GM23248 (cell line): ENCODE results near the gene MVB12B. TPM values are rescaled to one million over a fixed set of nuclear protein-coding genes. Genes with fewer than 3 reads are reported as not detected.

ENCODE experiments used
- DNase-seq: peaks from one replicate; pipeline ENCODE4 v3.0.0-alpha.2; 2015
- H2AFZ ChIP-seq: fragments of 200-600 bp; sonication (generic); 2 replicates; pipeline ENCODE4 v1.6.1; 2016; ENCODE audit warnings: antibody characterized with exemption
- H3F3A ChIP-seq: fragments of 200-600 bp; sonication (generic); 2 replicates; pipeline ENCODE4 v1.6.1; 2016; ENCODE audit warnings: mild to moderate bottlenecking, antibody characterized with exemption, mixed run types; ENCODE audit not compliant: insufficient read depth
- H3K27ac ChIP-seq: fragments of 200-600 bp; sonication (generic); 2 replicates; pipeline ENCODE4 v1.5.1; 2016; ENCODE audit warnings: mild to moderate bottlenecking
- H3K27me3 ChIP-seq: fragments of 200-600 bp; sonication (generic); replicated peaks from 2 replicates; pipeline ENCODE4 v1.6.1; 2016; ENCODE audit warnings: mild to moderate bottlenecking; ENCODE audit not compliant: insufficient read depth
- H3K36me3 ChIP-seq: fragments of 200-600 bp; sonication (generic); 2 replicates; pipeline ENCODE4 v1.6.1; 2016; ENCODE audit warnings: low read depth, mild to moderate bottlenecking
- H3K4me1 ChIP-seq: fragments of 200-600 bp; sonication (generic); 2 replicates; pipeline ENCODE4 v1.6.1; 2016; ENCODE audit warnings: mild to moderate bottlenecking; ENCODE audit not compliant: insufficient read depth
- H3K4me2 ChIP-seq: fragments of 200-600 bp; sonication (generic); one replicate; pipeline ENCODE4 v1.6.1; 2016; ENCODE audit warnings: mild to moderate bottlenecking; ENCODE audit not compliant: unreplicated experiment
- H3K4me3 ChIP-seq: fragments of 200-600 bp; sonication (generic); 2 replicates; pipeline ENCODE4 v1.5.1; 2016; ENCODE audit warnings: mild to moderate bottlenecking
- H3K79me2 ChIP-seq: fragments of 200-600 bp; sonication (generic); 2 replicates; pipeline ENCODE4 v1.6.1; 2016; ENCODE audit warnings: mild to moderate bottlenecking; ENCODE audit not compliant: insufficient read depth
- H3K9ac ChIP-seq: fragments of 200-600 bp; sonication (generic); 2 replicates; pipeline ENCODE4 v1.6.1; 2016; ENCODE audit warnings: mild to moderate bottlenecking
- H3K9me2 ChIP-seq: fragments of 200-600 bp; sonication (generic); 2 replicates; pipeline ENCODE4 v1.6.1; 2016; ENCODE audit warnings: mixed run types, mild to moderate bottlenecking, moderate library complexity; ENCODE audit not compliant: insufficient read depth
- H3K9me3 ChIP-seq: fragments of 200-600 bp; sonication (generic); one replicate; pipeline ENCODE4 v1.6.1; 2017; ENCODE audit warnings: low read depth
- H4K20me1 ChIP-seq: fragments of 200-600 bp; sonication (generic); 2 replicates; pipeline ENCODE4 v1.6.0; 2016; ENCODE audit not compliant: insufficient read depth
- EZH2 ChIP-seq: fragments of 200-600 bp; sonication (generic); IDR thresholded peaks from 2 replicates; pipeline ENCODE4 v1.6.1; 2018; ENCODE audit warnings: antibody characterized with exemption, mild to moderate bottlenecking; ENCODE audit not compliant: insufficient read depth, poor library complexity, severe bottlenecking
- EZH2phosphoT487 ChIP-seq: fragments of 200-600 bp; sonication (generic); IDR thresholded peaks from 2 replicates; pipeline ENCODE4 v1.6.1; 2018; ENCODE audit warnings: antibody characterized with exemption, moderate library complexity, mild to moderate bottlenecking, low read depth; ENCODE audit not compliant: insufficient read depth
- WGBS, 2 experiments: methylation state at CpG; one replicate each; pipeline ENCODE4 v1.1.6; 2015 to 2017; ENCODE audit warnings: low lambda C conversion rate in 2 of 2, low coverage in 1 of 2; ENCODE audit errors: missing lambda C conversion rate in 2 of 2; 5-methylcytosine and 5-hydroxymethylcytosine counted together
- in situ Hi-C: fragments of 300-500 bp; cut with MboI; formaldehyde crosslinking; loops from 2 replicates; pipeline ENCODE4 v1.15.0; 2020
- polyA plus RNA-seq: library from polyadenylated mRNA; unstranded; fragments of >200 nt; fragmentation: Nextera tagmentation; extraction: Ambion mirVana; gene quantifications from 2 replicates; pipeline ENCODE4 v1.2.1, GENCODE V29; 2016
- total RNA-seq: library from RNA; depleted of rRNA; stranded (reverse); fragments of >200 nt; shearing (Covaris generic); gene quantifications from 2 replicates; pipeline ENCODE4 v1.2.3, GENCODE V29; 2014

Gene MVB12B
- total and polyA plus RNA-seq, 2 experiments from 2014 or later: 2.4 to 5.5 TPM

DNA sequence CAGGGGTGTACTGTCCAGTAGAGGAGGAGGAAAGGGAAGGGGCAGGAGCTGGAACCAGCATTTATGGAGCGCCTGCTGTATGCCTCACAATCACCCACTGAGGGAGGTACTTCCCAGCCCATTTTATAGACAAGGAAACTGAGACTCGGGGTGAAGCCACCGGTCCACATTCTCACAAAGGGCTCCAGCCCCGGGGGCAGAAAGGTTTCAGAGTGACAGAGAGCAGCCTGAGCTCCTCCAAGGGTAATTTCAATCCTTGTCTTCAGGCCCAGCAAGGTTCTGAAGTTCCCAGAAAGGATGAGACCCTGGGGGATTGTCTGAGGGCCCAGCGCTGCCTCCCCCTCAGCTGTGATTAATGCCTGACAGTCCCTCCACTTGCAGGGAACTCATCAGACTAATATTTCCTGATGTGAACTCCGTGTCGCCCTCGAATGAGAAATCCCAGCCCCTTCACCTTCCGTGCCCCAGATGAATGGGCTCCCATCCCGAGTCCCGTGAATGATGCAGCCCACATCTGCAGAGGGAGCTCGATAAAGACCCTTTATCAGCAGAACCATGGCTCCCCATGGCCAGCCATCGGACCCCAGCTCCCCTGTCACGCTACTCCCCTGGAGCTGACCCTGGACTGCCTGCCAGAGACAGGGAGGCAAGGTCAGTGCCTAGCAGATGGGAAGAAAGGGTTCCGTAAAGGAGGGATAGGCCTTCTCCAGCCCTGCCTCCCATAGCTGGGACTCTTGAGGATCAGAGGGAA lies 32.1 kb upstream of the MVB12B start:
- Histone ChIP-seq H2AFZ (no peak overlapping the region), H3K9me3 (no peaks in the 10 kb centered on the region), H3F3A (no peaks in the 10 kb centered on the region), H3K4me3 (no peak overlapping the region), H3K36me3 (no peaks in the 10 kb centered on the region), H3K4me1 (no peaks in the 10 kb centered on the region), H3K9ac (no peak overlapping the region), H3K4me2 (no peak overlapping the region), H4K20me1 (no peaks in the 10 kb centered on the region), H3K27ac (no peak overlapping the region), H3K9me2 (no peaks in the 10 kb centered on the region), H3K27me3 (peaks cover 4% of the 10 kb centered on the region; the same call in 1 of the 2 replicates), H3K79me2 (no peaks in the 10 kb centered on the region)
- WGBS, 2 experiments: 65 to 71% methylated on average over 15 of the region's 15 CpGs
- DNase-seq: no peak
- in situ Hi-C loops: no loop called here
- TF ChIP-seq EZH2 (no peak), EZH2phosphoT487 (no peak)

DNA sequence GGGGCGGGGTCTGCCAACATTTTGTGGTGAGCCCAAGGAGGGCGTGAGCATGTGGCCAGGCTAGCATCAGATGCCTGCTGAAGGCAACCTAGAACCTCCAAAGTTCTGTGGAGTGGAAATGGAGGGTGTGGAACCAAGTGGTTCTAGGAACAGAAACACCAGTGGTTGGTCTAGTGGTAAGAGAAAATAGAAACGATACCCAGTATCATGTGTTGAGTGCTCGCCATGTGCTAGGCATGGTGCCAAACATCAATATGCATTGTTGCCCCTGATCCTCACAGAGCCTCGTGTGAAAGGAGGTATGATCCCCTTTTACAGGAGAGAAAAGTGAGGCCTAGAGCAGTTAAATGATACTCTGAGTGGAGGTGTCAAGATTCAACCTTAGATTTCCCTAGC lies 31.5 kb upstream of the MVB12B start:
- no peak for DNase-seq
- Histone ChIP-seq H3K9me2 (no peaks in the 10 kb centered on the region), H3K4me2 (no peak overlapping the region), H4K20me1 (no peaks in the 10 kb centered on the region), H3K9me3 (no peaks in the 10 kb centered on the region), H3K9ac (no peak overlapping the region), H3K27me3 (no peaks in the 10 kb centered on the region), H3K27ac (no peak overlapping the region), H3K4me3 (no peak overlapping the region), H2AFZ (no peak overlapping the region), H3K4me1 (no peaks in the 10 kb centered on the region), H3K79me2 (no peaks in the 10 kb centered on the region), H3K36me3 (no peaks in the 10 kb centered on the region), H3F3A (no peaks in the 10 kb centered on the region)
- 49 to 55% methylated on average over 5 of the region's 5 CpGs for WGBS, 2 experiments
- no peak for TF ChIP-seq EZH2phosphoT487
- no peak for TF ChIP-seq EZH2
- in situ Hi-C loops: no loop called here

DNA sequence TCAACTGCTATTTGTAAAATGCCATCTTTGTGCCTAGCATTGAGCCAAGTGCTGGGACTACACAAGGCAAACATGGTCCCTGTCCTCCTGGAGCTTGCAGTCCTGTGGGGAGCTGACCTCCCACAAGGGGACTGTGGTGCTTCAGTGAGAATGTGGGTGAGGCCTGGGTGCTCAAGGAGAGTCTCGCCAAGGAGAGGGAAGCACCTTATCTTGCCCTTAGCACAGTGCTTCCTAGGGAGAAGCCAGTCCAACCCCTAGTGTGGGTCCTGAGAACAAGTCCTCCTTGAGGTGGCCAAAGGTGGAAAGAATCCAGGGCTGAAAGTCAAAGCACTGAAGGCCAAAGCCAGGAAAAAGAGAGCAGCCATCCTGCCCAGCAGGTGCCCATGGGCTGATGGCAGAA lies 31.1 kb upstream of the MVB12B start:
- TF ChIP-seq EZH2: no peak
- TF ChIP-seq EZH2phosphoT487: no peak

DNA sequence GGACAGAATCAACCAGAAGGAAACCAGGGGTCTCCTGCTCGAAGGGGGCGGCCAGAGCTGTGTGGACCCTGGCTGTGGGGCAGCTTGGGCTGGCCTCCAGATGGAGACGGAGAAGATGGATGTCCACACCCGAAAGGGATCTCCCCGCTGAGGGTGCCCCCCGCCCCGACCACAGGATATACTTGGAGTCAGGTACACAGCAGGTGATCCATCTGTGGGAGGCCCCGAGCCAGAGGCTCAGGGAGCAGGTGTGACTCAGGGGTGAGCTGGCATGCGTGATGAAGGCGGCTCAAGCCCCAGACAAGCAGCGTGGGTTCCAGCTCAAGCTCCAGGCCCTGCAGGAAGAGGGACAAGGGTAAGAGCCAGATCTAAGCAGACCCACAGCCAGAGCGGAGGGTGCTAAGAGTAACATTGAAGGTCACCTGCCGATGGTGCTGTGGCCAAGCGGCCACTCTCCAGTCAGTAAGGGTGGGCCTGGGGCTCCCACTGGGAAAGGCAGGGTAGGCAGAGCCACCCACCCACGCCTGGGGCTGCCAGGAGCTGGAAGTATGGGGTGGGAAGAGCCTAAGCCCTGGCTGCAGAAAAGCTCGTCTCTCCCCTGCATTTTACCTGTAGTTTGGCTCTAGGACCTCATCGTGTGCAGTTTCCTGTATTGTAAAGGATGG lies 30.6 kb upstream of the MVB12B start:
- Histone ChIP-seq H3K27ac (no peak overlapping the region), H3K4me1 (no peaks in the 10 kb centered on the region), H3F3A (no peaks in the 10 kb centered on the region), H3K27me3 (no peaks in the 10 kb centered on the region), H3K4me2 (no peak overlapping the region), H3K9me2 (no peaks in the 10 kb centered on the region), H3K9me3 (no peaks in the 10 kb centered on the region), H4K20me1 (no peaks in the 10 kb centered on the region), H3K79me2 (no peaks in the 10 kb centered on the region), H3K9ac (no peak overlapping the region), H3K36me3 (no peaks in the 10 kb centered on the region), H3K4me3 (no peak overlapping the region), H2AFZ (no peak overlapping the region)
- TF ChIP-seq EZH2phosphoT487 (no peak), EZH2 (no peak)
- 71 to 75% methylated on average over 16 to 17 of the region's 17 CpGs for WGBS, 2 experiments
- DNase-seq: no peak
- in situ Hi-C loops: no loop called here

More for the DNA sequence above, 31.1 kb upstream of the MVB12B start:
- in situ Hi-C loops: no loop called here
- Histone ChIP-seq H2AFZ (no peak overlapping the region), H3K79me2 (no peaks in the 10 kb centered on the region), H4K20me1 (no peaks in the 10 kb centered on the region), H3K4me1 (no peaks in the 10 kb centered on the region), H3K36me3 (no peaks in the 10 kb centered on the region), H3K9me3 (no peaks in the 10 kb centered on the region), H3K9ac (no peak overlapping the region), H3K9me2 (no peaks in the 10 kb centered on the region), H3F3A (no peaks in the 10 kb centered on the region), H3K4me3 (no peak overlapping the region), H3K27ac (no peak overlapping the region), H3K4me2 (no peak overlapping the region), H3K27me3 (no peaks in the 10 kb centered on the region)
- DNase-seq: no peak
- 43 to 44% methylated on average over 1 of the region's 1 CpG for WGBS, 2 experiments
